NK-92 (cell line): ENCODE data around the gene DDR2.

Experiments used
- DNase-seq: peaks from one replicate; lab custom pipeline; 2025; ENCODE audit not compliant: unreplicated experiment; lab: John Stamatoyannopoulos, UW

DDR2 gene

GRCh38 chr1:162694911-162695310, 62.6 kb downstream of the DDR2 start:
- no peak for DNase-seq

- no peak for DNase-seq
These were observed 63.4 kb downstream of the DDR2 start for GRCh38 chr1:162695687-162696086.

GRCh38 chr1:162696286-162696862, 64.1 kb downstream of the DDR2 start:
- DNase-seq, result no peak

- no peak for DNase-seq
These were observed 65.1 kb downstream of the DDR2 start for GRCh38 chr1:162697140-162697895.

GRCh38 chr1:162699366-162699765, 67.1 kb downstream of the DDR2 start:
- no peak for DNase-seq

GRCh38 chr1:162700131-162700530, 67.9 kb downstream of the DDR2 start:
- no peak for DNase-seq

GRCh38 chr1:162701286-162701685, 69.0 kb downstream of the DDR2 start:
- DNase-seq, result no peak

- no peak for DNase-seq
These were observed 70.4 kb downstream of the DDR2 start for GRCh38 chr1:162702628-162703027.

GRCh38 chr1:162703708-162704107, 71.4 kb downstream of the DDR2 start:
- DNase-seq, result no peak

- DNase-seq, result no peak
These were observed 72.6 kb downstream of the DDR2 start for GRCh38 chr1:162704673-162705424.

GRCh38 chr1:162706003-162706402, 73.7 kb downstream of the DDR2 start:
- DNase-seq, result no peak

- no peak for DNase-seq
These were observed 74.3 kb downstream of the DDR2 start for GRCh38 chr1:162706606-162707005.

- DNase-seq, result no peak
These were observed 76.0 kb downstream of the DDR2 start for GRCh38 chr1:162708286-162708685.

GRCh38 chr1:162709132-162709860, 77.0 kb downstream of the DDR2 start:
- no peak for DNase-seq

GRCh38 chr1:162709870-162710269, 77.6 kb downstream of the DDR2 start:
- no peak for DNase-seq

- no peak for DNase-seq
These were observed 78.1 kb downstream of the DDR2 start for GRCh38 chr1:162710345-162710744.

GRCh38 chr1:162710780-162711465, 78.7 kb downstream of the DDR2 start:
- DNase-seq, result no peak

- DNase-seq, result no peak
These were observed 80.2 kb downstream of the DDR2 start for GRCh38 chr1:162712317-162713029.

GRCh38 chr1:162716123-162716522, 83.9 kb downstream of the DDR2 start:
- DNase-seq, result no peak

- no peak for DNase-seq
These were observed 84.3 kb downstream of the DDR2 start for GRCh38 chr1:162716552-162716951.
